T-helper 9 cell (primary cell): ENCODE measurements around the gene PSMF1.
"Not testable (repeated sequence)": the region's sequence is repeated elsewhere in the genome, so short reads cannot be mapped to it uniquely, and the experiment has no call there.

ENCODE experiments used
- DNase-seq: peaks from one replicate; pipeline ENCODE4 v3.0.0-alpha.2; 2020

PSMF1 gene

DNA sequence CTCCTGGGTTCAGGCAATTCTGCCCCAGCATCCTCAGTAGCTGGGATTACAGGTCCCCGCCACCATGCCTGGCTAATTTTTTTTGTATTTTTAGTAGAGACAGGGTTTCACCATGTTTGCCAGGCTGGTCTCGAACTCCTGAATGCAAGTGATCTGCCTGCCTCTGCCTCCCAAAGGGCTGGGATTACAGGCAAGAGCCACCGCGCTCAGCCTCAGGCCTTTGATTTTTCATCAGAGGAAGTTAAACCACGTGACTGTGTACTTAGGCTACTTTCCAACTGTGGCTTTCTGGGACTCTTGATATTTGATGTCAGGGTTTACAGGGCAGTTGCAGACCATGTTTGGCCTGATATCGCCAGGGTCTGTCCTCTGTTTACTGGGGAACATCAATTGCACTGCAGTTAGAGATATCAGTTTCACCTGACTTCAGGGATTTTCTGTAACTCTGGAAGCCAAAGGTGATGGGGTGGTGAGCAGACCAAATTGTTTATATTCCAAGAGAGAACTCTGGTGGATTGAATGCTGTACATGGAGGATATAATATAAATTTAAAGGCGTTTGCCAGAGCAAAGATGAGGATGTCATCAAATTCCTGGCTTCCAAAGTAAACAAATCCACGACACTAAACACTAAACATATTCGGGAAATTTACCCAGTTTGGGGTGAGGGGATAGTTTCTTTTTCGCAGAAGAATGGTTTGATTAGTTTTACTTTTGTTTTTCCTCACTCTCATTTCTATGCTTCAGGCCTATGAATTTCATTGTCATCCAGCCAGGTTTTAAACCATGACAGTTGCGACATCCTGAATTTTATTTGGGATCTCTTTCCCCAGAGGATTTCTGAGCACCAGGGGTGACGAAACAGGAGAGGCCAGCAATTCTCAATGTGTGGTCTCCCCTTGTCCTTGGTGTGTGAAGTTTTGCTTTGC, 4.2 kb downstream of the PSMF1 start:
- no peak for DNase-seq

DNA sequence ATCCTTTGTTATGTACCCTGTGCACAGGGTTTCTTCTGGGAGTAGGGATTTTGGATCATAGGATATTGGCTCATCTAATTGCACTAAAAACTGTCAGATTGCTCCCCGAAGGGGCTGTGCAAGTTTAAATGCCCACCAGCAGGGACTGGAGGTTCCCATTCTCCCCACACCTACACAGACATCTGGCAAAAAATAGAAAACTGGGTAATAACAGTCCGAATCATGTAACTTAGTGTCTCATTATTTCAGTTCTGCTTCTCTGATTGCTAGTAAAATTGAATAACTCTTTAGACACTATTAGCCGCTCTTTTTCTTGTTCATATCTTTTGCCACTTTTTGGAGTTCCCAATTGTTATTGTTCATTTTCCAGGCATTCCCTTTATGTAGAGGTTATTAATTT, 5.3 kb downstream of the PSMF1 start:
- DNase-seq, result no peak

DNA sequence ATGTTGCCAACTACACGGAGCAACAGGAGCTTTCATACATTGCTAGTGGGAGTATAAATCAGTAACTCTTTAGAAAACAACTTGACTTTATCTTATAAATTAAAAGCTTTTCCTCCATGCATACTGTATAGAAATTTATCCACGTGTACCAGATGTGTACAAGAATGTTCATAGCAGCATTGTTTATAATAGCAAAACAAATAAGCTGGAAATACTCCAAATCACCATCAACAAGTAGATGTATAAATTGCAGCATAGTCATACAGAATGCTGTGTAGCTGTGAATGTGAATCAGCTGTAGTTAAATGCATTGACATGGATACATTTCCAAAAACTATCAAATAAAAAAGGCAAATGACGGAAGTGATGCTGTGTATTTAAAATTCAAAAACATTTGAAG, 6.0 kb downstream of the PSMF1 start:
- no peak for DNase-seq

DNA sequence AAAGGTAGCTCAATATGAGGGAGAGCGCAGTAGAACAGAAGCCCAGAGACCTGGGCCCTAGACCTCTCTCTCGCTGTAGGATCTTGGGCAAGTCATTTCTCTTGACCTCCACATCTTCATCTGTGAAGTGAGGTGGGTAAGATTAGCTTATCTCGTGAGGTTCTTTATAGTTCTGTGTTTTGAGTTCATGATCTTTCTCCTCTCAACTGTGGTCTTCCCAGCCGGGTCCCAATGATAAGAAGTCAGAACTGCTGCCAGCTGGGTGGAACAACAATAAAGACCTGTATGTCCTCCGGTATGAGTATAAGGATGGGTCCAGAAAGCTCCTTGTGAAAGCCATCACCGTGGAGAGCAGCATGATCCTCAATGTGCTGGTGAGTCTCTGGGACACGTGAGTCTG, 6.9 kb downstream of the PSMF1 start:
- DNase-seq, result no peak

DNA sequence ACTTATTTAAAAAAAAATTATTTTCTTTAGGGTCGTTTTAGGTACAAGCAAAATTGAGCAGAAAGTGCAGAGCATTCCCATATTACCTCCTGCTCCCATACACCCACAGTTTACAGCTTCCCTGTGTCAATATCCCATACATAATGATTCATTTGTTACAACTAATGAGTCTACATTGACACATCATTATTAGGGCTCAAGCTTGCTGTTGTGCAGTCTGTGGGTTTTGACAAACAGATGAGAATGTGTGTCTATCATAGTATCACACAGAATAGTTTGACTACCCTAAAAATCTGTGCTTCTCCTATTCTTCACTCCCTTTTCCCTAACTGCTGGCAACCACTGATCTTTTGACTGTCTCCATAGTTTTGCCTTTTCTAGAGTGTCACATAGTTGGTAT, 9.4 kb downstream of the PSMF1 start:
- DNase-seq, result no peak

DNA sequence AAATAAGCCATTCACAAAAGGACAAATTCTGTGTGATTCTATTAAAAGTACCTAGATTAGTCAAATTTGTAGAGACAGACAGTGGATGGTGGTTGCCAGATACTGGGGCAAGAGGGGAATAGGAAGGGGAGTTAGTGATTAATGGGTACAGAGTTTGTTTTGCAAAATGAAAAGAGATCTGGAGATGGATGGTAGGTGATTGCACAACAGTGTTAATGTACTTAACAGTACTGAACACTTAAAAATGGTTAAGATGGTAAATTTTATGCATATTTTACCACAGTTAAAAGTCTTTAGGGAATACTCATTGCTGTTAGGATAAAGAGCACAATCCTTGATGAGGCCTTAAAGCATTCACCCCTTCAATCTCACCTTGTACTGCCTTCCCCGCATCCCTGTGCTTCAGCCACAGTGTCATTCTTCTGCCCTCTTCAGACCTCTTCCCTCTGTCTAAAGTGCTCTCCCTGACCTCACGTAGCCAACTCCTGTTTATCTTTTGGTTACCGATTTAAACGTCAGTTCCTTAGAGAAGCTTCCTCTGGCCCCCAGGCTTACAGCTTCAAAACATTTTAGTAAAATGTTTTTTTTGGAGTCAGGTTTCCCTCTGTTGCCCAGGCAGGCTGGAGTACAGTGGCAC, 11.8 kb downstream of the PSMF1 start:
- DNase-seq, result no peak

DNA sequence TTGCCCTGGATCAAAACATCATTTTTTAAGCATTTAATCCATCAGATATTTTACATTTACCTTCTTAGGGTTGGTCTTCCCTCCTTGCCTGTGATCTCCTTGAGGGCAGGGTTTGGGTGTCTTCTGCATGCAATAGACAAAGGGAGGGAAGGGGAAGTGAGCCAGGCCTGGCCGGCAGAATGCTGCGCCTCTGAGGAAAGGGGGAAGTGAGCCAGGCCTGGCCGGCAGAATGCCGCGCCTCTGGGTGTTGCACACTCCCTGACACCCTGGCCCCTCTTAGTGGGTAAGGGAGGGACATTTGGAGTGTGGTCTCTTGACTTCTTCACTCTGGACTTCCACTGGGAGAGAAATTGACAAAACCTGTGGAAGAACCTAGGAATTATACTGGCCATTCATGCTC, 12.4 kb downstream of the PSMF1 start:
- no peak for DNase-seq

DNA sequence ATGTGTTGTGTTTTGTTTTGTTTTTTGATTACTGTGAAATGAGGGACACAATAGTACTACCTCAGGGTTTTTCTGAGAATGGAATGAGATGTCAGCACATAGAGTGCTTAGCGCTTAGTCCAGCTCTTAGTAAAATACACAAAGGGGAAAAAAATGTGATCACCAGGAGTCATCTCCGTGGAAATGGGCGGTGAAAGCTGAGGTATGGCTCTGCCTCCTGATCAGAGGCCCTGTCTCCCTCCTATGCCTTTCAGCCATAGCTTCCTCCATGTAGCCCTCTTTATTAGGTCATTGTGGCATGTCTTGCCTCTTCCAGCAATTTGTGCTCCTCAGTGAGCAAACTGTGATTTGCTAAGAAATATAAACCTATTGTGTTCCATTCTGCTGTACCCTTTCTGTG, 13.0 kb downstream of the PSMF1 start:
- no peak for DNase-seq

DNA sequence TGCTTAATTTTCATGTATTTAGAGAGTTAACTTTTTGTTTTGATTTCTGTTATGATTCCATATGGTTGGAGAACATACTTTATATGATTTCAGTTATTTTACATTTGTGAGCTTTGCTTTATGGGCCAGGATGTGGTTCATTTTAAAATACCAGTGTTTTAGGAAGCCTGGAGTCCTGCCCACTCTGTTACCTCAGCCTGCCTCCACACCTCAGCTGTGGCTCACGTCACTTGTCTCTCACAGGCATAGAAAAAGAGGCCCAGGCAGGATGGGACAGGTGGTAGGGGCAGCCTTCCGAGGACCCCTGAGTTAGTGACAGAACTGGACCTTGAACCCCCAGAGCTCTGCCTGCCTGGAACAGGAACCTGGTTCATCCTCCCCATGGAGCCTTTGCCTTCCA, 16.0 kb downstream of the PSMF1 start:
- DNase-seq, result no peak

DNA sequence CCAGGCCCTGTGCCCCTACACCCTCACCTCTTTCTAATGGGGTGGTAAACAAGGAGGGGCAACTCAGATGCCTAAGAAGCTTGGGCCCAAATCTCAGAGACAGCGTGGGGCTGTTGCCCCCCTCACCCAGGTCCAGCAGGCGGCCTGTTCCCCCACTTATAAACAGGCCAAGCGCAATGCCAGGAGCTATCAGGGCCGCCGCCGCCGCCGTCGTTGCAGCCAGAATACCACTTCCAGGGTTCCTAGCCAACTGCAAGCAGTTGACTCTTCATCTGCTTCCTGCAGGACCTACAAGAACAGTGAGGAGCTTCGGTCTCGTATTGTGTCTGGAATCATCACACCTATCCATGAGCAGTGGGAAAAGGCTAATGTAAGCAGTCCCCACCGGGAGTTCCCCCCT, 16.4 kb downstream of the PSMF1 start:
- DNase-seq, result no peak

DNA sequence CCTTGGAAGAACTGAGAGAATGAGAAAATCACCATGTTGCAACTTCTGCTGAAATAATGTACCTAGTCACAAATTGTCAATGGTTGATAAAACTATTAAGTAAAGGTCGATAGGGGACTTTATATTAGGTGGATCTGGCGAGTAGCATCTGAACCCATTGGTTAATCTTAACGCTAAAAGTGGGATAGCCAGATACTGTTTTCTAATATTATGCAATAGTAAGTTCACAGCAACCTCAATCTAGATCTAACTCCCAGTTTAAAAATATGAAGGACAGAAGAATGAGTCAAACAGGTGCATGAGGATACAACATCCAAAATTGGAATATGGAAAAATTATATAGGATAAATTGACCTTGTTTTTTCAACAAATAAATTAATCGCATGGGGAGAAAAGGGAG, 18.8 kb downstream of the PSMF1 start:
- no peak for DNase-seq

DNA sequence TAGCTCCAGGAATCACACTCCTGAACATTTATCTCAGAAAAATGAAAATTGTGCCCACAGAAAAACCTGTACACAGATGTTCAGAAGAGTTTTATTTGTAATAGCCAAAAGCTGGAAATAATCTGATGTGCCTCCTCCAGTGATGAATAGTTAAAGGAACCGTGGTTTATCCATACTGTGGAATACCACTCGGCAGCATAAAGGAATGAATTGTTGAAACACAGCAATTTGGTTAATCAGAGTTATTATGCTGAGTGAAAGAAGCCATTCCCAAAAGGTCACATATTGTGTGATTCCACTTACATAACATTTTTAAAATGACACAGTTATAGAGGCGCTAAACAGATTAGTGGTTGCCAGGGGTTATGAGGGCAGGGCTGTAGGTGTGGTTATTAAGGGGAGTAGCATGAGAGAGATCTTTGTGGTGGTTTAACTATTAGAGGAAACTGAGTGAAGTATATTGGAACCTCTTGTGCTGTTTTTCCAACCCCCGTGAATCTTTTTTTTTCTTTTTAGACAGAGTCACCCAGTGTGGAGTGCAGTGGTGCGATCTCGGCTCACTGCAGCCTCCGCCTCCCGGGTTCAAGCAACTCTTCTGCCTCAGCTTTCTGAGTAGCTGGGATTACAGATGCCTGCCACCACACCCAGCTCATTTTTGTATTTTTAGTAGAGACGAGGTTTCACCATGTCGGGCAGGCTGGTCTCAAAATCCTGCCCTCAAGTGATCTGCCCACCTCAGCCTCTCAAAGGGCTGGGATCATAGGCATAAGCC, 26.2 kb downstream of the PSMF1 start:
- no peak for DNase-seq

DNA sequence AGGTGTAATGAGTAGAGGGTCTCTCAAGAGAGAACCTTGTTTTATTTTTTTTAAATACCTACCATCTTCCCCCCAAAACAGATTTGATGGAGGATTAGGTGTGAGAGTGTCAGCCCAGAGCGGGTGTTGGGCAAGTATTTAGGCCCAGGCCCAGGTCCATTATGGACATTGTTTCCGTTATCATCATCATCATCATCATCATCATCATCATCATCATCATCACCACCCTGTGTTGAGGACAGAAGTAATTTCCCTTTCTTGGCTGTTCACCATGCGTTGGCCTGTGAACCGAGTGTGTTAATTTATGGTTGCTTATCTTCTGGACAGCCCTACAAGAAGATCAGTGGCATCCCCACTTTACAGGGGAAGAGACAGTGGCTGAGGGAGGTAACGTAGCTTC, 28.6 kb downstream of the PSMF1 start:
- DNase-seq, result no peak

DNA sequence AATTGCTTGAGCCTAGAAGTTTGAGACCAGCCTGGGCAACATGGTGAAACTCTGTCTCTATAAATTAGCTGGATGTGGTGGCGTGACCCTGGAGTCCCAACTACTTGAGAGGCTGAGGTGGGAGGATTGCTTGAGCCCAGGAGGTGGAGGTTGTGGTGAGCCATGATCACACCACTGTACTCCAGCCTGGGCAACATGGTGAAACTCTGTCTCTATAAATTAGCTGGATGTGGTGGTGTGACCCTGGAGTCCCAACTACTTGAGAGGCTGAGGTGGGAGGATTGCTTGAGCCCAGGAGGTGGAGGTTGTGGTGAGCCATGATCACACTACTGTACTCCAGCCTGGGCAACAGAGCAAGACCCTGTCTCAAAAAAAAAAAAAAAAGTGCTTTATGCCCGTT, 31.4 kb downstream of the PSMF1 start:
- DNase-seq, result not testable (repeated sequence)

DNA sequence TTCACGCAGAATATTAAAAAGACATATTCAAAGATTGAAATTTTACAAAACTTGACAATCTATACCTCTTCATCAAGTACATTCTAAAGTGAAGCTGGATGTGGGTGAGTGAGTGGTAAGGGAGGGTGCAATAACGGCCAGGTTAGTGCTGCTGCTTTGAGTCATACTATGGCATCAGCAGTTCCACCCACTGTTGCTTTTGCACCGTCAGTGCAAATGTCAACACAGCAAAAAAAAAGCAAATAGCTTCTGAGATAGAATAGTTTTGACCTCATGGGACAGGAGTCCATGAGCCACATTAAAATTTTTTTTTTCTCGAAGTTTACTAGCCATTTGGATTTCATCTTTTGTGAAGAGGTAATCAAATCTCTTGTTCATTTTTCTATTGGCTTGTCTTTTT, 31.8 kb downstream of the PSMF1 start:
- no peak for DNase-seq

DNA sequence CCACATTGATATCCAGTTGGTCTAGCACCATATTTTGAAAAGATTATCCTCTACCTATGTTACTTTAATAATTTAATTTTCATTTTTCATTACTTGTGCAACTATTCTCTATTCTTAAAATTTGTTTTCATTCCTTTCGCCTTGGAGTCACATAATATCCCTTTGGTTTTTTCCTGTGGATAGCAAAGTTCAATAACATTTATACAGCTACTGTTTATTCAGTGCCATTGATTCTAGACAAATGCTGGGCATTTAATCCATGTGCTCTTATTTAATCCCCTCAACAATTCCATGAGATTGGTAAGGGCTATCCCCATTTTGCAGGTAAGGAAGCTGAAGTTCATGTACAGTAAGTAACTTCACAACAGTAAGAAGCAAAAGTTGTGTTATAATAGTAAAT, 32.6 kb downstream of the PSMF1 start:
- DNase-seq, result no peak

DNA sequence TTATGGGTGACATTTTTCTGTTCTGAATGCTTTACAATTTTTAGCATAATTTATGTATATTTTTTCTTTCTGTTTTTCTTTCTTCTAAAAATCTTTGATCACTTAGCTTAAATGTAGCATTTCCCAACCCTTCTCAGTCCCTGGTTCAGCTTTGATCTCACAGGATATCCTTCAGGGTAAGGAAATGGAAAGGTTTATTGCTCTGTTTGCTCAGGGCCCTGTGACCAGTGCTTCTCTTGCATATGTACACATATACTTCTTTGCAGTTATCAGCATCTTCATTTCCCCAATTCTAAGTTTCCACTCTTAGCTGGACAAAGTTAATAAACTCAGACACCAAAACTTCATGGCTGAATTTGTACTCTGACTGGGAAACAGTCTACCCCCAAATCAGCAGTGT, 35.8 kb downstream of the PSMF1 start:
- no peak for DNase-seq

DNA sequence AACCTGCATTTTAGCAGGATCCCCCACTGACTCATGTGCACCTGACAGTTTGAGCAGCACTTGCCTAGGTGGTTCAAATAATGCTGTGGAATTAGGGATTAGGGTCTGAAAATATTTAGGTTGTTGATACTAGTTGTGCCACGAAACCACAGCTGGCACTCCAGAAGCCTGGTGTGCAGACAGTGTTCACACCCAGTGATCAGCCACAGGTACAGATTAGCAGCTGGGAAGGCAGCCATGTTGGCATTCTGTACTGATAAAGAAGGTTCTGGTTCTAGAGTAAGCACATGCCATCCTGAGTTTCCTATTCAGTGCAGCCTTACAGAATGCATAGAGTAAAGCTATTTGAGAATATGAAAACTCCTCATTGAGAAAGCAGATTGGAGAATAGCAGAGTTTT, 36.3 kb downstream of the PSMF1 start:
- no peak for DNase-seq

DNA sequence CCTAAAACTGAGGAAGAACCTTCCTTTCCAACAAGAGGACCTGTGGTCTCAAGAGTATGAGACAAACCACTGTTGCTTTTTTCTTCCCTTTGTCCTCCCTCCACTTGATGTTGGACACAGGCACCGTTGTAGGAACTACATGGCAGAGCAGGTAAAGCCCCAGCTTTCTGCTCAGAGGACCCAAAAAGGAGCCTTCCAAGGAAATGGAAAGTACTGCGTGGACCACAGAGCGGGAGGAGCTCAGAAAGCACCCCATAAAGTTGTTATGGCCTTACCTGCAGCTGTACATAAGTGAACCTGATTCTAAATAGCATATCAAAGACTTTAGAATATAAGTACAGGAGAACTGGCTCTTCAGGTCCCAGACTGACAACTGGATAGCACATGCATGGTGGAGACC, 36.9 kb downstream of the PSMF1 start:
- no peak for DNase-seq

DNA sequence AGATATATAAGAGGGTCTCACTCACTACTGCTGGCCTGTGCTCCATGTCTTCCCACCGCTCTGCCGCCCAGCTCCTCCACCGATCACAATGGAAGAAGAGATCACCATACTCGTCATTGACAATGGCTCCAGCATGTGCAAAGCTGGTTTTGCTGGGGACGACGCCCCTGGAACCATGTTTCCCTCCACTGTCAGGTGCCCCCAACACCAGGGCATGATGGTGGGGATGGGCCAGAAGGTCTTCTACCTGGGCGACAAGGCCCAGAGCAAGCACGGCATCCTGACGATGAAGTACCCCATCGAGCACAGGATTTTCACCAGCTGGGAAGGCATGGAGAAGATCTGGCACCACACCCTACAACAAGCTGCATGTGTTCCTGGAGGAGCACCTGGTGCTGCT, 42.1 kb downstream of the PSMF1 start:
- DNase-seq, result no peak

DNA sequence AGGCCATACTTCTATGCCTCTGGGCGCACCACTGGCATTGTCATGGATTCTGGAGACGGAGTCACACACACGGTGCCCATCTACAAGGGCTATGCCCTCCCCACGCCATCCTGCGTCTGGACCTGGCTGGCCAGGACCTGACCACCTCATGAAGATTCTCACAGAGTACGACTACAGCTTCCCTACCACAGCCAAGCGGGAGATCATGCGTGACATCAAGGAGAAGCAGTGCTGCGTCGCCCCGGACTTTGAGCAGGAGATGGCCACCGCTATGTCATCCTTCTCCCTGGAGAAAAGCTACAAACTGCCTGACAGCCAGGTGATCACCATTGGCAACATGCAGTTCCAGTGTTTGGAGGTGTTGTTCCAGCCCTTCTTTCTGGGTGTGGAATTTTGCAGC, 42.6 kb downstream of the PSMF1 start:
- DNase-seq, result no peak

DNA sequence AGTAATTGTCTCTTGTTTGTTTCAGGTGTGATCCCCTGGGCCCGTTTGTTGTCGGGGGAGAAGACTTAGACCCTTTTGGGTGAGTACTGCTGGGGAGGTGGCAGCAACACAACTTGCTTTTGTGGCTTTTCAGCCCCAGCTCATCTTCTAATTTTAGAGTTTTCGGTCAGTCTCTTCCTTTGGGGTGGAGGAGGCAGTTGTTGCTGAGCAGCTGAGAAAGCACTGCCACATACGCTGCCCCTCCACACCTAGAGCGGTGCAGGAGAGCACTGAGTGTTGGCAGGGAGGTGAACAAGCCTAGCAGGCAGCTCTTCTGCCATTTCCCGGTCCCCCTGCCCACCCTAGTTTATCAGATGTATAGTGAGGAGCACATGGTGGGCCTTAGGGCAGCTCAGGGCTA, 44.7 kb downstream of the PSMF1 start:
- DNase-seq, result no peak

DNA sequence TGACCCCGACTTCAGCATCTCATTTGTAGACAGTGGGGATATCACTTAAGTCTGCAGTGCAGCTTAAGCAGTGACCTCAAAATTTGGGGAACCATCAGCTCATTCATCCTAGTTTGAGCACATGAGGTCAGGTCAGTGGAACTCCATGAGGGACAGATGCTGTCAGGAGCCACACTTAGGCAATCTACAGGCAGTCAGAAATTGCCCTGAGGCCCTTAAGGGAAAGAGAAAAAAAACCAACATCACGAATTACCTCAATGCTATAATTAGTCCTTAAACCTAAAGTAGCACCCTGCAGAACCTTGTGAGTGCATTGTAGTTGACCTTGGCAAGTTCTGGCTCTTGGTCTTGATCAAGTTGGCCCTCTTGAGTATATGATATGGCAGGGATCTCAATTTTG, 45.3 kb downstream of the PSMF1 start:
- DNase-seq, result no peak

DNA sequence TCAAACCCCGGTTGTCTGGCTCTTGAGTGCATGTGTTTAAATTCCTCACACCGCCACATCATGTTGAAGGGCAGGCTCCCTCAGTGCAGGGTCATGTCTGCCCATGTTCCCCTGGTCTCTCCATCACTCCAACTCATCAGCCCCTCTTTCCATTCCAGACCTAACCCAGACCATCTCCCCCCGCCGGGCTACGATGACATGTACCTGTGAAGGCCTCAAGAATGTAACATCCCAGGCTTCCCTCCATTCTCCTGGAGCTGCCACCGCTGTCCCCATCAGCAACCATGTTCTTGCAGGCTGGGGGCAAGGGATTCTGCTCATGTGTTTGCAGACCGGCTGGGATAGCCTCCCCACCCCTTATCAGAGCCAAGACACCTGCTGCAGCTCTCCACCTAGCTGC, 46.5 kb downstream of the PSMF1 start:
- DNase-seq, result no peak
